Measurements from ENCODE around the gene NFKBIZ. TPM values are rescaled to one million over a fixed set of nuclear protein-coding genes. Genes with fewer than 3 reads are reported as not detected.
"Not testable (repeated sequence)": the region's sequence is repeated elsewhere in the genome, so short reads cannot be mapped to it uniquely, and the experiment has no call there.

The NFKBIZ gene
- total and polyA plus RNA-seq, 2 donors (not counting 3 experiments of a cell fraction or from before 2014, with no cell fraction given) = 17.5 to 28.9 TPM

DNA sequence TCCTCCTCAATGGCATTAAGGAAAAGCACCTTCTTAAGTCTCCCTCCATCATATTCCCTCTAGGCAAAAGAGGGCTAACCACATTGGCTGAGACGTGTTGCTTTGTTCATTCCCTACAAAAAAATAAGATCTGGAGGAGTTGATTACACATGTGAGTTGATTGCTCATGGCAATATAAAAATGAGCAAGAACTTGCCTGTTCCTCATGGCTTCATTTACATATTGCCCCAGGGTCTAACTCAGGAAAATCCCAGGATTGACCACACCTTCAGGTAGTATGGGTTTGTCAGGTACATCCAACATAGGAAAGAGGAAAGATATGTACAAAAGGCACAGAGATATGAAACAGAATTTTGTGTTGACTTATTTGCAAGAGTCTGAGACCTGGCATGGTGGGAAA is 35.5 kb downstream of the NFKBIZ start:
- TF ChIP-seq JUN (IDR thresholded peaks at IDR 0.05; ENCODE audit: borderline replicate concordance, insufficient read depth, insufficient read length, low read depth) (no peak), FOS (IDR thresholded peaks at IDR 0.05; ENCODE audit: borderline replicate concordance, insufficient read depth, low read length) (no peak), CTCF (IDR thresholded peaks at IDR 0.05; ENCODE audit: extremely low read depth in 1 of 2, insufficient read depth in 1 of 2, low read depth in 1 of 2, low read length in 2 of 2) (no peak), POLR2AphosphoS5 (IDR thresholded peaks at IDR 0.05; ENCODE audit: insufficient read depth, low read depth, low read length) (no peak), EZH2 (IDR thresholded peaks at IDR 0.05; ENCODE audit: borderline replicate concordance, low read depth, low read length, severe bottlenecking) (no peak), MYC (IDR thresholded peaks at IDR 0.05; ENCODE audit: low read depth, low read length) (no peak), POLR2A (IDR thresholded peaks at IDR 0.05; ENCODE audit: low read depth, low read length) (no peak), GATA2 (IDR thresholded peaks at IDR 0.05; ENCODE audit: insufficient read depth, insufficient read length, low read depth, low read length) (no peak)
- TF ChIP-seq, protein P1, sequence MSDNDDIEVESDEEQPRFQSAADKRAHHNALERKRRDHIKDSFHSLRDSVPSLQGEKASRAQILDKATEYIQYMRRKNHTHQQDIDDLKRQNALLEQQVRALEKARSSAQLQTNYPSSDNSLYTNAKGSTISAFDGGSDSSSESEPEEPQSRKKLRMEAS (IDR thresholded peaks at IDR 0.05; ENCODE audit: insufficient read depth, insufficient read length) = no peak
- H3K27ac ChIP-seq (ENCODE audit: insufficient read depth, low read depth, low read length) = no peak overlapping the region
- H3K9me1 ChIP-seq (replicated peaks; ENCODE audit: control insufficient read depth, extremely low read depth, insufficient read depth, low read length) = no peaks in the 10 kb centered on the region
- no peaks in the 10 kb centered on the region for H3K79me2 ChIP-seq (ENCODE audit: control insufficient read depth, insufficient read depth, low read length)
- DNase-seq (ENCODE audit: low read depth, low spot score) = no peak
- ChIA-PET CTCF (no interaction called here), POLR2A (no interaction called here)
- no TSS peak for BruUV-seq (replicated peaks)
- no peak for FAIRE-seq
- intact Hi-C loops (cut with micrococcal nuclease) = no loop called here
- H3K36me3 ChIP-seq (ENCODE audit: control insufficient read depth in 2 of 2, extremely low read depth in 1 of 2, insufficient read depth in 2 of 2, low read length in 2 of 2) = no peaks in the 10 kb centered on the region
- H3K9me3 ChIP-seq (replicated peaks; ENCODE audit: control insufficient read depth, insufficient read depth, low read length) = no peaks in the 10 kb centered on the region
- H3K9ac ChIP-seq (replicated peaks; ENCODE audit: extremely low read depth, insufficient read depth, low read length) = no peak overlapping the region
- no peaks in the 10 kb centered on the region for H3K27me3 ChIP-seq (ENCODE audit: control insufficient read depth in 2 of 2, insufficient read depth in 2 of 2, low read length in 2 of 2)
- H3K4me1 ChIP-seq (ENCODE audit: control insufficient read depth, extremely low read depth, insufficient read depth, low read length) = no peaks in the 10 kb centered on the region
- H3K4me2 ChIP-seq (ENCODE audit: insufficient read depth, low read length) = no peak overlapping the region
- dilution Hi-C loops (cut with MboI; ENCODE audit: extremely low pct_ligation_motif_present, low sequenced_read_pairs) = no loop called here
- H4K20me1 ChIP-seq (replicated peaks; ENCODE audit: control insufficient read depth, extremely low read depth, insufficient read depth, low read length) = no peaks in the 10 kb centered on the region
- H3K4me3 ChIP-seq (replicated peaks in 1 of 3; ENCODE audit: insufficient read depth in 1 of 3, low read depth in 1 of 3, low read length in 3 of 3) = no peak overlapping the region
- no peak overlapping the region for H2AFZ ChIP-seq (ENCODE audit: low read depth, low read length)

DNA sequence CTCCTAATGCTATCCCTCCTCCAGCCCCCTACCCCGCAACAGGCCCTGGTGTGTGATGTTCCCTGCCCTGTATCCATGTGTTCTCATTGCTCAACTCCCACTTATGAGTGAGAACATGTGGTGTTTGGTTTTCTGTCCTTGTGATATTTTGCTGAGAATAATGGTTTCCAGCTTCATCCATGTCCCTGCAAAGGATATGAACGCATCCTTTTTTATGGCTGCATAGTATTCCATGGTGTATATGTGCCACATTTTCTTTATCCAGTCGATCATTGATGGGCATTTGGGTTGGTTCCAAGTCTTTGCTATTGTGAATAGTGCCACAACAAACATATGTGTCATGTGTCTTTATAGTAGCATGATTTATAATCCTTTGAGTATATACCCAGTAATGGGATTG is 36.3 kb downstream of the NFKBIZ start:
- H3K4me2 ChIP-seq (ENCODE audit: insufficient read depth, low read length); H3K27me3 ChIP-seq (ENCODE audit: control insufficient read depth in 2 of 2, insufficient read depth in 2 of 2, low read length in 2 of 2); H3K9me3 ChIP-seq (replicated peaks; ENCODE audit: control insufficient read depth, insufficient read depth, low read length); H3K9ac ChIP-seq (replicated peaks; ENCODE audit: extremely low read depth, insufficient read depth, low read length); dilution Hi-C loops (cut with MboI; ENCODE audit: extremely low pct_ligation_motif_present, low sequenced_read_pairs); FAIRE-seq; H4K20me1 ChIP-seq (replicated peaks; ENCODE audit: control insufficient read depth, extremely low read depth, insufficient read depth, low read length); BruUV-seq (replicated peaks); H3K27ac ChIP-seq (ENCODE audit: insufficient read depth, low read depth, low read length); H3K4me1 ChIP-seq (ENCODE audit: control insufficient read depth, extremely low read depth, insufficient read depth, low read length); H3K36me3 ChIP-seq (ENCODE audit: control insufficient read depth in 2 of 2, extremely low read depth in 1 of 2, insufficient read depth in 2 of 2, low read length in 2 of 2); H2AFZ ChIP-seq (ENCODE audit: low read depth, low read length); H3K4me3 ChIP-seq (replicated peaks in 1 of 3; ENCODE audit: insufficient read depth in 1 of 3, low read depth in 1 of 3, low read length in 3 of 3); H3K9me1 ChIP-seq (replicated peaks; ENCODE audit: control insufficient read depth, extremely low read depth, insufficient read depth, low read length); intact Hi-C loops (cut with micrococcal nuclease); POLR2A ChIA-PET; H3K79me2 ChIP-seq (ENCODE audit: control insufficient read depth, insufficient read depth, low read length); CTCF ChIA-PET; DNase-seq (ENCODE audit: low read depth, low spot score): not testable (repeated sequence)
